D721Med (cell line): ENCODE data around the gene CHD2.

ENCODE experiments used
- DNase-seq: peaks from one replicate; pipeline ENCODE4 v3.0.0; 2011; ENCODE audit warnings: low spot score; ENCODE audit not compliant: insufficient read length
- FAIRE-seq: peaks from 2 replicates; lab custom pipeline; 2011; peaks lifted over from hg19 to GRCh38; lab: Jason Lieb, UNC
- CTCF ChIP-seq: IDR thresholded peaks from 2 replicates; pipeline ENCODE4 v1.5.1; 2012; ENCODE audit warnings: mild to moderate bottlenecking, control low read depth; ENCODE audit not compliant: insufficient read depth; ENCODE audit errors: missing control alignments

The CHD2 gene

DNA sequence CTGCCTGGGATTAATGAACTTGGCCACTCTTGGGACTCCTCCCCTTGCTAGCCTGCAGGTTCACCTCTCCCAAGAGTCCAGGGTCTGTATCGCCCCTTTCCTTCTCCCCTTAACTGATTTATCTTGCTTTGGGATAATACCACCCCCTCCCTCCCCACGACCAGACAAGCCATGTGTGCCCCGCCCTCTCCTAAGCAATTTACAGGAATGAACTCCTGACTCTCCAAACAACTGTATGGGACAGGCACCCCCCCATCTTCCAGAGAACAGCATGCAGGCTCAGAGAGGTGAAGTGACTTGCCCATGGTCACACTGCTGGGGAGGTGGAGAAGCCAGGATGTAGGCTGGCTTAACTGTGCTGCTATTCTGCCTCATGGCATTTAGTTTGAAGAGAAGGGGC is 142.1 kb downstream of the CHD2 start:
- DNase-seq (no peak), FAIRE-seq (no peak)
- no peak for TF ChIP-seq CTCF

GRCh38 chr15:93042691-93043378 is 142.7 kb downstream of the CHD2 start:
- DNase-seq (no peak), FAIRE-seq (no peak)
- TF ChIP-seq CTCF: no peak

- no peak for DNase-seq
- FAIRE-seq: no peak
- TF ChIP-seq CTCF: no peak
These were observed 143.6 kb downstream of the CHD2 start for GRCh38 chr15:93043621-93044300.

DNA sequence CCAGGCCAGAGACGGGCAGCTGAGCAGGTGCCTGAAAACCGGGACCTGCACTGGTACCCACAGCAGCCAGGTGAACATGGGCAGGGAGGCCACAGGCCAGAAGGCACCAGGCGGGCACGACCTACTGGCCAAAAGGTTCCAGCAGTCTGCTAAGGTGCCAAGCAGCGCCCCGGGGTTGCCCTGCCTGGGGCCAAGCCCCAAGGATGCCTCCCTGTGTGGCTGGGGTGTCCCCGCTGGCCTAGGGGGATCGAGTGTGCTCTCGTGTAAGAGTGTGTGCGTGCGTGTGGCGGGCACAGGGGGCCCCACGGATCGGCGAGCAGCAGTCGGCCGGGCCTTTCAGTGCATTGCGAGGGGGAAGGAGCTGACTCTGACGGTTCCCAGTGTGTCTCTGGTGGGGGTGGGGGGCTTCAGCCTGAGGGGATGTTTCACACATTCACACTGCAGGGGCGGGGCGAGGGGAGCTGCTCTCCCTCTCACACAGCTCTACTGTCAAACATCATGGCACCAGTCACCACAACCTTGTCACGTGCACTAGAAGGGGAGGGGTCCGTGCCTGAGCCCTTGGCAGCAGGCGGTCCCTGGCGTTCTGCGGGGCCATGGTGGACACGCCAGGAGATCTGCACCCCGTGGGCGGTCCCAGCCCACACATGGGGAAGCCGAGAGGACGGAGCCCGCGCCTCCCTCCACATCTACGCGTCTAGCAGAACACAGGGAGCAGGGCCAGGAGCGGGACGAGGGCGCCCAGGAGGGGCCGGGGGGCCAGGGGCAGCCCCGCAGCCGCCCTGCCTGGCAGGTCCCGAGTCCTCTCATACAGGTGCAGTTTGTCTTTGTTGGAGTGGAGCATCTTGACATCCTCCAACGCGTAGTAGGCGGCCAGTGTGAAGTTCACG is 144.4 kb downstream of the CHD2 start:
- TF ChIP-seq CTCF: no peak
- no peak for DNase-seq
- FAIRE-seq: no peak

DNA sequence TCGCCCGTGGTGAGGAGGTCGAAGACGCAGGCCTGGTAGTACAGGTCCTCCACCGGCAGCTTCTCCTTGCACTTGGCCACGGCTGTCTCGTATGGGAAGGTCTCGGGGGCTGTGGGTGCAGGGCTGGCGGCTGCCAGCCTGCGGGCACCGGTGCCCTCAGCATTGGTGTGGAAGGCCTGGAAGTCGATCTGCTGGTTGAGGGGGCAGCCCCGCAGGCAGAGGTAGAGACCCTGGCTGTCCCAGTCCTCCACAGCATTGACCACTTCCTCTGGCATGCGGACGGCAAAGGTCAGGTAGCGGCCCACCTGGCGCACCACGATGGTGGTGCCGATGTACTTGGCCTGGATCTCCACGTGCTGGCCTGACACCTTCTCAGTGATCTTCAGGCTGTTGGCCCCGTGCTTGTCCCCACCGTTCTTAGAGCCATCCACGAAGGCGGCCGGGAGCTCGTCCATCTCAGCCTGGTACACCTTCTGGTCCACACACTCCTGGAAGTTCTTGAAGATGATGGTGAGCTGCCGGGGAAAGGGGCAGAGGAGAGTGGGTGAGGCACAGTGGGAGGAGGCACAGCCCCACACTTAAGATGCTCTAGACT is 145.2 kb downstream of the CHD2 start:
- FAIRE-seq: no peak
- no peak for TF ChIP-seq CTCF

DNA sequence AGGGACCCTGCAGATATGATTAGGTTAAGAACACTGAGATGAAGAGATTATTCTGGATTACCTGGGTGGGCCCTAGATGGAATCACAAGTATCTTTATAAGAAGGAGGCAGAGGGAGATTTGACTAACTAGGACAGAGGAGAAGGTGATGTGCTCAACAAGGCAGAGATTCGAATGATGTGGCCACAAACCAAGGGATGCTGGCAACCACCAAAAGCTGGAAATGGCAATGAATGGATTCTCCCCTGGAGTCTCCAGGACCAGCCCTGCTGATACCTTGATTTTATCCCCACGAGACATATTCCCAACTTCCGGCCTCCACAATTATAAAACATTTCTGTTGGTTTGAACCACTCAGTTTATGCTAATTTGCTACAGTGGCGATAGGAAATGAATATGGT is 146.0 kb downstream of the CHD2 start:
- no peak for TF ChIP-seq CTCF
- DNase-seq (no peak), FAIRE-seq (no peak)

More for the DNA sequence above, 145.2 kb downstream of the CHD2 start:
- DNase-seq: no peak
